ENCODE data around the gene GATA1. TPM values are rescaled to one million over a fixed set of nuclear protein-coding genes. Genes with fewer than 3 reads are reported as not detected.

The GATA1 gene
- polyA plus RNA-seq, 1 of the 3 experiments (the other 2 are of a cell fraction): not detected

DNA sequence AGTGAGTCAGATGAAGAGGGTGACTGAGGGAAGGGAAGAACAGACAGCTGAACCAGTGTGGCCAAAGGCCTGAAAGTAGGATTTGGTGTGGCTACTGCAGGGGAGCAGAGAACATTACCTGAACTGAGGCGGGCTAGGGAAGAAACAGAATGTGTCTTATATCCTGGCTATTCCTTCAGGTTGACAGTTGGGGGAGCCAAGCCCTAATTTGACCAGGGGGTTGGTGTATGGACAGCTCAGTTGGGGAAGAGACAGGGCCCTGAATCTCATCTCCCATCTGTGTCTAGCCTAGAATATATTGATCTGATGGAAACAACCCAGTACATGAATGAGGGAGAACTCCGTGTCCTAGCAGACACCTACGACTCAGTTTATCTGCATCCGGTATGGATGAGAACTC is 19.7 kb downstream of the GATA1 start:
- H3K4me2 ChIP-seq: no peak overlapping the region
- H3K27me3 ChIP-seq (ENCODE audit: insufficient read depth): no peaks in the 10 kb centered on the region
- H3K4me3 ChIP-seq (ENCODE audit: low read depth in 2 of 2, low read length in 1 of 2): no peak overlapping the region
- H3K4me1 ChIP-seq (ENCODE audit: control insufficient read depth in 1 of 2, insufficient read depth in 2 of 2, low read depth in 1 of 2, low read length in 1 of 2): peaks cover 4 to 5% of the 10 kb centered on the region in 2 experiments; a peak in 1 of 4 replicates
- H2AFZ ChIP-seq (ENCODE audit: low read depth): no peak overlapping the region
- no peak for DNase-seq
- no peaks in the 10 kb centered on the region for H3K79me2 ChIP-seq (ENCODE audit: insufficient read depth)
- 25% methylated on average over 4 of the region's 4 CpGs for WGBS (ENCODE audit: low lambda C conversion rate)
- H3K27ac ChIP-seq (ENCODE audit: low read depth in 2 of 2, low read length in 1 of 2): no peak overlapping the region
- CTCF ChIA-PET: interaction anchor here (1.0 kb wide), 1 partner anchor 130 kb away, joined by 3 read pairs; no protein-coding TSS in a partner anchor
- H3K36me3 ChIP-seq (replicated peaks in 1 of 2; ENCODE audit: control insufficient read depth in 1 of 2, insufficient read depth in 2 of 2, low read length in 1 of 2): no peaks in the 10 kb centered on the region
- no peak overlapping the region for H3K9ac ChIP-seq
- POLR2A ChIA-PET: no interaction called here
- H4K20me1 ChIP-seq (ENCODE audit: insufficient read depth): no peaks in the 10 kb centered on the region
- no peaks in the 10 kb centered on the region for H3K9me2 ChIP-seq
- no peaks in the 10 kb centered on the region for H3F3A ChIP-seq (replicated peaks; ENCODE audit: insufficient read depth)
- TF ChIP-seq USF1 (IDR thresholded peaks at IDR 0.05; ENCODE audit: borderline replicate concordance, low read depth): no peak
- TF ChIP-seq IRF3 (IDR thresholded peaks at IDR 0.05; ENCODE audit: low read depth, low read length): no peak
- TF ChIP-seq RAD21 (IDR thresholded peaks at IDR 0.05; ENCODE audit: low read length): 0 out of 2 replicates have a peak, but pooled peaks have one; percentile 10
- TF ChIP-seq POLR2AphosphoS5 (IDR thresholded peaks at IDR 0.05; ENCODE audit: low read depth, low read length): no peak
- TF ChIP-seq RFX5 (IDR thresholded peaks at IDR 0.05; ENCODE audit: low read length): no peak
- no peak for TF ChIP-seq EZH2phosphoT487 (IDR thresholded peaks at IDR 0.05; ENCODE audit: borderline replicate concordance, low read depth)
- TF ChIP-seq NFIC (IDR thresholded peaks at IDR 0.05; ENCODE audit: borderline replicate concordance): no peak
- no peak for TF ChIP-seq TCF12 (IDR thresholded peaks at IDR 0.05)
- H3K9me3 ChIP-seq: no peaks in the 10 kb centered on the region

DNA sequence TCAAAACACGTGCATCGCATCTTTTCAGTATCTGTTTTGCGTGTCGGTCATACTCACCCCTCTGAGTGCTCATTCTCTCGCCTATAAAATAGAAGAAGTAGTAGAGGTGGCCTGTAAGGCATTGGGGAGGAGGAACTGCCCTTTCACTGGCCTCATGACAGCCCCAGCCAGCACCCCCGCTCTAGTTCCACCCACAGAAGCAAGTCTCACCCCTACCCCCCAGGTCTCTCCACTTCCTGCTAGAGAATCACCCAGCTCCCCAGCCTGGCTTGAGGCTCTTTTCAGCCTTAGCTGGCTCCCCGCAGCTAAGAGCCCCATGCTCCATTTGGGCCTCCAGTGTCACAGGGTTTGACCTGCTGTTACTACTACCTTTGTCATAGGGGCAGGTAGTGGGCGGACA is 27.3 kb downstream of the GATA1 start:
- no peak overlapping the region for H3K9ac ChIP-seq
- H4K20me1 ChIP-seq (ENCODE audit: insufficient read depth): no peaks in the 10 kb centered on the region
- no peak overlapping the region for H3K27ac ChIP-seq (ENCODE audit: low read depth in 2 of 2, low read length in 1 of 2)
- H3K79me2 ChIP-seq (ENCODE audit: insufficient read depth): no peaks in the 10 kb centered on the region
- no peaks in the 10 kb centered on the region; the same call in 1 of the 2 replicates for H3K27me3 ChIP-seq (ENCODE audit: insufficient read depth)
- DNase-seq: no peak
- CTCF ChIA-PET: interaction anchor here (1.2 to 1.6 kb wide), 2 partner anchors 21 to 103 kb away, joined by 3 to 5 read pairs; no protein-coding TSS in a partner anchor
- H3K9me3 ChIP-seq: no peaks in the 10 kb centered on the region
- TF ChIP-seq NRF1 (IDR thresholded peaks at IDR 0.05; ENCODE audit: low read depth, low read length) (no peak), MEF2A (IDR thresholded peaks at IDR 0.05; ENCODE audit: borderline replicate concordance, low read depth) (no peak), ELF1 (IDR thresholded peaks at IDR 0.05) (no peak), GATA2 (CRISPR knock-in tag; IDR thresholded peaks at IDR 0.05) (no peak)
- no peaks in the 10 kb centered on the region for H3K4me1 ChIP-seq (ENCODE audit: control insufficient read depth in 1 of 2, insufficient read depth in 2 of 2, low read depth in 1 of 2, low read length in 1 of 2)
- no peaks in the 10 kb centered on the region for H3K9me2 ChIP-seq
- POLR2A ChIA-PET: no interaction called here
- H3K36me3 ChIP-seq (replicated peaks in 1 of 2; ENCODE audit: control insufficient read depth in 1 of 2, insufficient read depth in 2 of 2, low read length in 1 of 2): no peaks in the 10 kb centered on the region
- H3K4me3 ChIP-seq (ENCODE audit: low read depth in 2 of 2, low read length in 1 of 2): no peak overlapping the region
- no peak overlapping the region for H2AFZ ChIP-seq (ENCODE audit: low read depth)
- H3K4me2 ChIP-seq: no peak overlapping the region
- H3F3A ChIP-seq (replicated peaks; ENCODE audit: insufficient read depth): no peaks in the 10 kb centered on the region
- WGBS (ENCODE audit: low lambda C conversion rate): 75% methylated on average over 7 of the region's 8 CpGs
